CD4-positive, alpha-beta memory T cell (primary cell): ENCODE data around the gene MARK1. TPM values are rescaled to one million over a fixed set of nuclear protein-coding genes. Genes with fewer than 3 reads are reported as not detected.

Experiments
- CTCF ChIA-PET: fragments of 350-600 bp; sonication (Branson Sonifier 250); formaldehyde crosslinking; loops from one replicate; lab custom pipeline; 2021; ENCODE audit warnings: inconsistent platforms; ENCODE audit not compliant: partially characterized antibody; lab: Charles Lee
- POLR2A ChIA-PET: fragments of 350-600 bp; sonication (Branson Sonifier 250); formaldehyde crosslinking; loops from one replicate; lab custom pipeline; 2021; ENCODE audit not compliant: partially characterized antibody; lab: Charles Lee
- DNase-seq, 5 donors: peaks; one replicate each; pipeline versions ENCODE4 v3.0.0 to v3.0.0-alpha.2; 2020 to 2022; ENCODE audit warnings: mixed read lengths in 1 of 5
- H3K27ac ChIP-seq: one replicate; pipeline ENCODE4 v1.7.0; 2013; ENCODE audit warnings: low read depth, low read length
- H3K27me3 ChIP-seq: 2 replicates; pipeline ENCODE4 v1.7.0; 2013; ENCODE audit warnings: mild to moderate bottlenecking, low read length, moderate library complexity; ENCODE audit not compliant: insufficient read depth
- H3K36me3 ChIP-seq: 2 replicates; pipeline ENCODE4 v1.7.0; 2013; ENCODE audit warnings: mild to moderate bottlenecking, low read length, moderate library complexity; ENCODE audit not compliant: insufficient read depth
- H3K4me1 ChIP-seq: 2 replicates; pipeline ENCODE4 v1.7.0; 2013; ENCODE audit warnings: mild to moderate bottlenecking, low read length, moderate library complexity; ENCODE audit not compliant: insufficient read depth
- H3K4me3 ChIP-seq, 2 donors: one replicate each; pipeline ENCODE4 v1.7.0; 2013; ENCODE audit warnings: low read length in 2 of 2, mild to moderate bottlenecking in 1 of 2
- H3K9me3 ChIP-seq, 2 donors: one replicate each; pipeline ENCODE4 v1.7.0; 2013; ENCODE audit warnings: low read length in 2 of 2, control low read depth in 1 of 2; ENCODE audit not compliant: control insufficient read depth in 1 of 2
- H3K27ac Mint-ChIP-seq, 7 donors: one replicate each; pipeline ENCODE4 v1.8.0; 2020 to 2021; ENCODE audit warnings: mixed read lengths in 7 of 7, mild to moderate bottlenecking in 6 of 7, inconsistent platforms in 3 of 7, moderate library complexity in 3 of 7
- H3K27me3 Mint-ChIP-seq, 2 donors: one replicate each; pipeline ENCODE4 v1.8.0; 2020 to 2021; ENCODE audit warnings: mixed read lengths in 2 of 2
- H3K36me3 Mint-ChIP-seq, 2 donors: one replicate each; pipeline ENCODE4 v1.8.0; 2020 to 2021; ENCODE audit warnings: mixed read lengths in 2 of 2, inconsistent platforms in 1 of 2, mild to moderate bottlenecking in 1 of 2
- H3K4me1 Mint-ChIP-seq, 4 donors: one replicate each; pipeline ENCODE4 v1.8.0; 2020 to 2021; ENCODE audit warnings: mixed read lengths in 4 of 4, mild to moderate bottlenecking in 1 of 4
- H3K4me3 Mint-ChIP-seq, 8 donors: one replicate each; pipeline ENCODE4 v1.8.0; 2020 to 2021; ENCODE audit warnings: mixed read lengths in 8 of 8, mild to moderate bottlenecking in 7 of 8, moderate library complexity in 6 of 8, inconsistent platforms in 3 of 8
- H3K9me3 Mint-ChIP-seq, 8 donors: one replicate each; pipeline ENCODE4 v1.8.0; 2020 to 2021; ENCODE audit warnings: mixed read lengths in 8 of 8, mild to moderate bottlenecking in 5 of 8, inconsistent platforms in 3 of 8, moderate library complexity in 1 of 8
- intact Hi-C: fragments of 100-400 bp; cut with micrococcal nuclease; formaldehyde crosslinking; loops from one replicate; pipeline ENCODE4 v1.15.1; 2023
- polyA plus RNA-seq, 2 donors: library from polyadenylated mRNA; unstranded; fragments of 300-500 nt; fragmentation: Illumina TruSeq; gene quantifications; one replicate each; pipeline ENCODE4 v1.2.3, GENCODE V29; 2021
- total RNA-seq, 2 experiments: library from RNA; stranded (reverse); gene quantifications; one replicate each; pipeline ENCODE4 v1.2.3, GENCODE V29; 2021

MARK1 gene
- total RNA-seq (under 1 TPM in 1 of 2 experiments, not detected in 1; 0.06 TPM), polyA plus RNA-seq (not detected)

- Histone ChIP-seq H3K36me3 (no peaks in the 10 kb centered on the region), H3K27ac (no peak within 1 kb of the TSS), H3K27me3 (peaks cover 18% of the 10 kb centered on the region), H3K4me1 (no peaks in the 10 kb centered on the region), H3K4me3 (peak within 1 kb of the TSS in 1 of 2 donors; percentile 31), H3K9me3 (no peaks in the 10 kb centered on the region)
- CTCF ChIA-PET, result no interaction called here
- POLR2A ChIA-PET, result no interaction called here
- peak in 1 of 5 donors; percentile 4 for DNase-seq
- Mint-ChIP-seq H3K4me3 (peak within 1 kb of the TSS; percentile 69 to 93 (median 85)), H3K9me3 (peaks cover 0 to 9% (median 0%) of the 10 kb centered on the region in 8 donors), H3K4me1 (peaks cover 14 to 20% (median 18%) of the 10 kb centered on the region in 4 donors), H3K36me3 (peaks cover 0 to 3% of the 10 kb centered on the region in 2 donors), H3K27ac (peak within 1 kb of the TSS in 1 of 7 donors; percentile 11), H3K27me3 (peaks cover 53 to 55% of the 10 kb centered on the region in 2 donors)
- intact Hi-C loops, result no loop called here
These were observed at the start of gene MARK1 for GRCh38 chr1:220527908-220528678. MARK1 (plus strand) TSS chr1:220528136; CDS start chr1:220528823, 687 bp downstream.

DNA sequence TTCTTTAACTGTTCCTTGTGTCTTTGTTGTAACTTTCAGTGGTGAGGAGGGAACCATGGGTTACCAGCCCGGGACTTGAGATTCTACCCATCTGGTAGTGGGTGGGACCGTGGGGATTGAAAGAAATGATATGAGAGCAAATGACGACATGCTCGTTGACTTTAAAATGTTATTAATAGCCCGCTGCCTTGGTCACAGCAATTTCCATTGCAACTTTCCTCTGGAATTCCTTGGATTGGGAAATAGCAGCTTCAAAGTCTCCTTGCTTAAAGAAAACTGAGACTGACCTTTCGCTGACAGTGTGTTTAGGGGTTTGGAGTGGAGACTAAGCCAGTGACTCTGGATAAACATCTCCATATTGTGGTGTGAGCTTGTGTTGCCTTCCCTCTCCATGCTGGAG is 44.2 kb upstream of the MARK1 start:
- no peaks in the 10 kb centered on the region for H3K36me3 ChIP-seq
- H3K4me1 Mint-ChIP-seq, result no peaks in the 10 kb centered on the region
- ChIA-PET POLR2A (no interaction called here), CTCF (no interaction called here)
- H3K9me3 Mint-ChIP-seq, result peaks cover 0 to 4% (median 0%) of the 10 kb centered on the region in 8 donors
- no peaks in the 10 kb centered on the region for H3K27me3 ChIP-seq
- H3K4me3 Mint-ChIP-seq, result no peak overlapping the region
- no peak overlapping the region for H3K4me3 ChIP-seq
- intact Hi-C loops, result no loop called here
- H3K27me3 Mint-ChIP-seq, result peaks cover 7 to 8% of the 10 kb centered on the region in 2 donors
- no peak overlapping the region for H3K27ac Mint-ChIP-seq
- DNase-seq, result no peak
- no peak overlapping the region for H3K27ac ChIP-seq
- no peaks in the 10 kb centered on the region for H3K9me3 ChIP-seq
- H3K4me1 ChIP-seq, result no peaks in the 10 kb centered on the region
- H3K36me3 Mint-ChIP-seq, result no peaks in the 10 kb centered on the region

DNA sequence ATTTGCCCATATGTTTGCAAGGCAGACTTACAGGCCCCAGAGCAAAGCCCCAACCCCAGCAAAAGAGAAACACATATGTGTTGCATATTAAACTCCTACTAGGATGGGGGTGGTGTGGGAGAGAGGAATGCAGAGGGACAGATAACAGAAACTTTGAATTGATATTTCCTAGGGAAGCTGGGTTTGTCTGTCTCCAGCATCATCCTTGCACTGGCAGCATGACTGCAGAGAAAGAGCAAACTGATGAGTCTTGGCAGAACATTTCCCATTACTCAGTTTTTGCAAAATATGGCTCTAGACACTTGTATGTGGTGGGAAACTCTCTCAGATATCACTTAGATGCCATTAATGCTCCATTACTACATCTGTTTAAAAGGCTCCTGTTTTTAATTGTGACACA is 43.8 kb upstream of the MARK1 start:
- H3K9me3 Mint-ChIP-seq, result peaks cover 0 to 4% (median 0%) of the 10 kb centered on the region in 8 donors
- intact Hi-C loops, result no loop called here
- DNase-seq, result no peak
- no peaks in the 10 kb centered on the region for H3K4me1 Mint-ChIP-seq
- Histone ChIP-seq H3K27ac (no peak overlapping the region), H3K36me3 (no peaks in the 10 kb centered on the region), H3K4me1 (no peaks in the 10 kb centered on the region), H3K4me3 (no peak overlapping the region), H3K9me3 (no peaks in the 10 kb centered on the region), H3K27me3 (no peaks in the 10 kb centered on the region)
- peaks cover 7 to 9% of the 10 kb centered on the region in 2 donors for H3K27me3 Mint-ChIP-seq
- H3K36me3 Mint-ChIP-seq, result no peaks in the 10 kb centered on the region
- H3K4me3 Mint-ChIP-seq, result no peak overlapping the region
- ChIA-PET CTCF (no interaction called here), POLR2A (no interaction called here)
- no peak overlapping the region for H3K27ac Mint-ChIP-seq

DNA sequence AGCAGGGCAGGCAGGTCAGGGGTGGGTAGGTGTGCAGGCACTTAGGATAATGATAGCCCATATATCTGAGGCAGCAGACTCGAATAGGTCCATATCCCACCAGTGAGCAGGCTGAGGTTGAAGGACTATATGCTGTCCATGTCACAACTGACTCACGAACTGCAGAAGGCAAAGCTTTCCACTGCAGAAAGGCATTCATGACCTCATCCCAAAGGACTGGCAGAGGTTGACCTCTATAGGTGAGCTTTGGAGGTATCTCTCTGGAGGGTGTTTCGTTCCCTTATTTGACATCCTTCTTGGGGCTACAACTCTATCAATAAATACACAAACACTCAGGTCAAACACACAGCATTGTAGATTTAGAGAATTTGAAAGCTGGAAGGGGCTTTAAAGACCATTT is 42.8 kb upstream of the MARK1 start:
- intact Hi-C loops, result no loop called here
- peaks cover 5 to 10% of the 10 kb centered on the region in 2 donors for H3K27me3 Mint-ChIP-seq

GRCh38 chr1:220485791-220486190 is 42.1 kb upstream of the MARK1 start:
- Histone ChIP-seq H3K9me3 (no peaks in the 10 kb centered on the region), H3K27ac (no peak overlapping the region), H3K36me3 (no peaks in the 10 kb centered on the region), H3K27me3 (no peaks in the 10 kb centered on the region), H3K4me1 (no peaks in the 10 kb centered on the region), H3K4me3 (no peak overlapping the region)
- intact Hi-C loops, result no loop called here
- Mint-ChIP-seq H3K4me1 (no peaks in the 10 kb centered on the region), H3K9me3 (peaks cover 0 to 4% (median 0%) of the 10 kb centered on the region in 8 donors), H3K4me3 (no peak overlapping the region), H3K27me3 (peaks cover 5 to 10% of the 10 kb centered on the region in 2 donors), H3K27ac (no peak overlapping the region), H3K36me3 (no peaks in the 10 kb centered on the region)
- POLR2A ChIA-PET, result no interaction called here
- CTCF ChIA-PET, result no interaction called here
- DNase-seq, result no peak

More for the DNA sequence above, 42.8 kb upstream of the MARK1 start:
- Mint-ChIP-seq H3K9me3 (peaks cover 0 to 4% (median 0%) of the 10 kb centered on the region in 8 donors), H3K4me3 (no peak overlapping the region), H3K27ac (no peak overlapping the region), H3K4me1 (no peaks in the 10 kb centered on the region), H3K36me3 (no peaks in the 10 kb centered on the region)
- ChIA-PET POLR2A (no interaction called here), CTCF (no interaction called here)
- Histone ChIP-seq H3K4me3 (no peak overlapping the region), H3K4me1 (no peaks in the 10 kb centered on the region), H3K27ac (no peak overlapping the region), H3K27me3 (no peaks in the 10 kb centered on the region), H3K9me3 (no peaks in the 10 kb centered on the region), H3K36me3 (no peaks in the 10 kb centered on the region)
- DNase-seq, result no peak

- POLR2A ChIA-PET, result no interaction called here
- DNase-seq, result no peak
- CTCF ChIA-PET, result no interaction called here
- H3K4me3 Mint-ChIP-seq, result no peak overlapping the region
- Histone ChIP-seq H3K4me1 (no peaks in the 10 kb centered on the region), H3K4me3 (no peak overlapping the region), H3K36me3 (no peaks in the 10 kb centered on the region), H3K9me3 (no peaks in the 10 kb centered on the region), H3K27me3 (no peaks in the 10 kb centered on the region), H3K27ac (no peak overlapping the region)
- H3K27me3 Mint-ChIP-seq, result peaks cover 5 to 7% of the 10 kb centered on the region in 2 donors
- no peaks in the 10 kb centered on the region for H3K36me3 Mint-ChIP-seq
- H3K9me3 Mint-ChIP-seq, result peaks cover 0 to 4% (median 0%) of the 10 kb centered on the region in 8 donors
- H3K27ac Mint-ChIP-seq, result no peak overlapping the region
- no peaks in the 10 kb centered on the region for H3K4me1 Mint-ChIP-seq
- intact Hi-C loops, result no loop called here
These were observed 40.6 kb upstream of the MARK1 start for GRCh38 chr1:220487297-220487820.

- H3K27ac ChIP-seq, result no peak overlapping the region
- Mint-ChIP-seq H3K9me3 (peaks cover 0 to 4% (median 0%) of the 10 kb centered on the region in 8 donors), H3K36me3 (no peaks in the 10 kb centered on the region), H3K4me3 (no peak overlapping the region), H3K27me3 (peaks cover 11 to 15% of the 10 kb centered on the region in 2 donors), H3K4me1 (no peaks in the 10 kb centered on the region), H3K27ac (no peak overlapping the region)
- H3K9me3 ChIP-seq, result no peaks in the 10 kb centered on the region
- intact Hi-C loops, result no loop called here
- no peaks in the 10 kb centered on the region for H3K27me3 ChIP-seq
- ChIA-PET CTCF (no interaction called here), POLR2A (no interaction called here)
- no peak for DNase-seq
- no peak overlapping the region for H3K4me3 ChIP-seq
- H3K4me1 ChIP-seq, result no peaks in the 10 kb centered on the region
- no peaks in the 10 kb centered on the region for H3K36me3 ChIP-seq
These were observed 36.0 kb upstream of the MARK1 start for GRCh38 chr1:220491891-220492290.
